H9 (cell line): Measurements from ENCODE around the gene ZSCAN32. TPM values are rescaled to one million over a fixed set of nuclear protein-coding genes. Genes with fewer than 3 reads are reported as not detected.

Experiments
- DNase-seq: peaks from one replicate; pipeline ENCODE4 v3.0.0-alpha.2; 2017
- H2AFZ ChIP-seq: one replicate; pipeline ENCODE4 v1.6.1; 2013; ENCODE audit warnings: mild to moderate bottlenecking, low read length, control low read depth, moderate library complexity
- H2AK5ac ChIP-seq: 2 replicates; pipeline ENCODE4 v1.6.1; 2013; ENCODE audit warnings: low read length, control low read depth, mixed read lengths; ENCODE audit not compliant: insufficient read length
- H2BK120ac ChIP-seq: one replicate; pipeline ENCODE4 v1.6.1; 2013; ENCODE audit warnings: low read depth, mild to moderate bottlenecking, low read length, control low read depth, inconsistent platforms; ENCODE audit not compliant: poor library complexity, severe bottlenecking
- H2BK12ac ChIP-seq: 2 replicates; pipeline ENCODE4 v1.6.1; 2013; ENCODE audit warnings: low read length, control low read depth, mixed read lengths, low read depth; ENCODE audit not compliant: insufficient read length
- H2BK15ac ChIP-seq: 2 replicates; pipeline ENCODE4 v1.6.1; 2013; ENCODE audit warnings: low read depth, low read length, control low read depth
- H2BK20ac ChIP-seq: one replicate; pipeline ENCODE4 v1.6.1; 2013; ENCODE audit warnings: low read depth, mild to moderate bottlenecking, low read length, control low read depth, inconsistent platforms; ENCODE audit not compliant: poor library complexity, severe bottlenecking
- H2BK5ac ChIP-seq: 2 replicates; pipeline ENCODE4 v1.6.1; 2013; ENCODE audit warnings: low read length, control low read depth, mixed read lengths; ENCODE audit not compliant: insufficient read length
- H3K14ac ChIP-seq: 2 replicates; pipeline ENCODE4 v1.6.1; 2013; ENCODE audit warnings: low read length, control low read depth; ENCODE audit not compliant: insufficient read depth
- H3K18ac ChIP-seq: 2 replicates; pipeline ENCODE4 v1.6.1; 2013; ENCODE audit warnings: low read depth, mild to moderate bottlenecking, mixed read lengths, low read length, control low read depth; ENCODE audit not compliant: insufficient read length
- H3K23ac ChIP-seq: 2 replicates; pipeline ENCODE4 v1.6.1; 2013; ENCODE audit warnings: low read length, control low read depth, mixed read lengths, low read depth; ENCODE audit not compliant: insufficient read length
- H3K23me2 ChIP-seq: 2 replicates; pipeline ENCODE4 v1.6.1; 2013; ENCODE audit warnings: low read depth, mild to moderate bottlenecking, mixed read lengths, low read length, control low read depth; ENCODE audit not compliant: insufficient read length, poor library complexity, severe bottlenecking
- H3K27ac ChIP-seq: 2 replicates; pipeline ENCODE4 v1.5.1; 2013; ENCODE audit warnings: low read length, control low read depth, mixed read lengths, low read depth; ENCODE audit not compliant: insufficient read length
- H3K27me3 ChIP-seq: 2 replicates; pipeline ENCODE4 v1.6.1; 2013; ENCODE audit warnings: low read length, control low read depth, inconsistent platforms; ENCODE audit not compliant: insufficient read depth
- H3K4ac ChIP-seq: 2 replicates; pipeline ENCODE4 v1.6.1; 2013; ENCODE audit warnings: low read depth, mild to moderate bottlenecking, control low read depth, inconsistent platforms, low read length, moderate library complexity
- H3K4me1 ChIP-seq: 2 replicates; pipeline ENCODE4 v1.6.1; 2013; ENCODE audit warnings: low read length, control low read depth, inconsistent platforms; ENCODE audit not compliant: insufficient read depth
- H3K4me2 ChIP-seq: 2 replicates; pipeline ENCODE4 v1.6.1; 2013; ENCODE audit warnings: low read length, control low read depth, mixed read lengths; ENCODE audit not compliant: insufficient read length, insufficient read depth
- H3K56ac ChIP-seq: 2 replicates; pipeline ENCODE4 v1.6.1; 2013; ENCODE audit warnings: low read depth, mild to moderate bottlenecking, mixed read lengths, low read length, control low read depth; ENCODE audit not compliant: insufficient read length
- H3K79me1 ChIP-seq: 2 replicates; pipeline ENCODE4 v1.6.1; 2013; ENCODE audit warnings: low read depth, mild to moderate bottlenecking, moderate library complexity, low read length, control low read depth, inconsistent platforms; ENCODE audit not compliant: insufficient read depth, poor library complexity, severe bottlenecking
- H3K79me2 ChIP-seq: 2 replicates; pipeline ENCODE4 v1.6.1; 2013; ENCODE audit warnings: low read length, control low read depth, inconsistent platforms; ENCODE audit not compliant: insufficient read depth
- H3K9ac ChIP-seq: 2 replicates; pipeline ENCODE4 v1.6.1; 2013; ENCODE audit warnings: low read length, control low read depth, mixed read lengths; ENCODE audit not compliant: insufficient read length; ENCODE audit errors: extremely low read depth
- H3K9me3 ChIP-seq: one replicate; pipeline ENCODE4 v1.6.1; 2013; ENCODE audit warnings: low read depth, low read length, inconsistent platforms; ENCODE audit not compliant: control insufficient read depth
- H3T11ph ChIP-seq: one replicate; pipeline ENCODE4 v1.6.1; 2013; ENCODE audit warnings: mild to moderate bottlenecking, low read length, control low read depth, inconsistent platforms
- H4K20me1 ChIP-seq: one replicate; pipeline ENCODE4 v1.6.1; 2013; ENCODE audit not compliant: control insufficient read depth, insufficient read length, insufficient read depth
- H4K5ac ChIP-seq: 2 replicates; pipeline ENCODE4 v1.6.1; 2013; ENCODE audit warnings: low read depth, mild to moderate bottlenecking, mixed read lengths, low read length, control low read depth; ENCODE audit not compliant: insufficient read length
- H4K8ac ChIP-seq: replicated peaks from 2 replicates; pipeline ENCODE4 v1.6.1; 2013; ENCODE audit warnings: low read length, control low read depth, mixed read lengths, low read depth; ENCODE audit not compliant: insufficient read length
- H4K91ac ChIP-seq: 2 replicates; pipeline ENCODE4 v1.6.1; 2013; ENCODE audit warnings: low read depth, mild to moderate bottlenecking, moderate library complexity, mixed read lengths, low read length, control low read depth; ENCODE audit not compliant: insufficient read length
- H3K27ac Mint-ChIP-seq, 3 experiments: 2 replicates in 2 of 3; 3 replicates in 1 of 3; pipeline ENCODE4 v1.8.0; 2020 to 2021; ENCODE audit warnings: mixed read lengths in 3 of 3, mild to moderate bottlenecking in 1 of 3, moderate library complexity in 1 of 3
- H3K27me3 Mint-ChIP-seq: 2 replicates; pipeline ENCODE4 v1.8.0; 2021; ENCODE audit warnings: low read depth, mild to moderate bottlenecking, moderate library complexity, mixed read lengths
- H3K36me3 Mint-ChIP-seq, 3 experiments: 2 replicates in 2 of 3; 3 replicates in 1 of 3; pipeline ENCODE4 v1.8.0; 2020 to 2021; ENCODE audit warnings: low read depth in 3 of 3, mixed read lengths in 3 of 3; ENCODE audit not compliant: insufficient read depth in 1 of 3
- H3K4me1 Mint-ChIP-seq, 2 experiments: 2 replicates each; pipeline ENCODE4 v1.8.0; 2020; ENCODE audit warnings: mixed read lengths in 2 of 2
- H3K4me3 Mint-ChIP-seq, 2 experiments: 2 replicates in 1 of 2; 3 replicates in 1 of 2; pipeline ENCODE4 v1.8.0; 2020 to 2021; ENCODE audit warnings: mild to moderate bottlenecking in 2 of 2, mixed read lengths in 2 of 2, moderate library complexity in 1 of 2
- H3K9me3 Mint-ChIP-seq, 2 experiments: 2 replicates in 1 of 2; 3 replicates in 1 of 2; pipeline ENCODE4 v1.8.0; 2020; ENCODE audit warnings: mild to moderate bottlenecking in 2 of 2, mixed read lengths in 2 of 2, moderate library complexity in 1 of 2
- WGBS: extraction: QIAGEN DNeasy Blood & Tissue Kit; methylation state at CpG from one replicate; pipeline ENCODE4 v1.1.7; 2013; ENCODE audit warnings: missing lambda C conversion rate, low lambda C conversion rate, mixed read lengths; ENCODE audit not compliant: insufficient read length; ENCODE audit errors: extremely low coverage; 5-methylcytosine and 5-hydroxymethylcytosine counted together
- total RNA-seq: library from RNA; stranded (reverse); gene quantifications from 2 replicates; pipeline ENCODE4 v1.2.1, GENCODE V29; 2021
- TF ChIP-seq, protein P1 (sequence below): fragments of 200-600 bp; sonication (generic); conservative IDR thresholded peaks from 3 replicates; pipeline ENCODE4 v1.8.0; 2021; ENCODE audit warnings: antibody characterized with exemption, mild to moderate bottlenecking

Gene ZSCAN32
- total RNA-seq, 1 experiment from 2014 or later = 18.0 TPM

DNA sequence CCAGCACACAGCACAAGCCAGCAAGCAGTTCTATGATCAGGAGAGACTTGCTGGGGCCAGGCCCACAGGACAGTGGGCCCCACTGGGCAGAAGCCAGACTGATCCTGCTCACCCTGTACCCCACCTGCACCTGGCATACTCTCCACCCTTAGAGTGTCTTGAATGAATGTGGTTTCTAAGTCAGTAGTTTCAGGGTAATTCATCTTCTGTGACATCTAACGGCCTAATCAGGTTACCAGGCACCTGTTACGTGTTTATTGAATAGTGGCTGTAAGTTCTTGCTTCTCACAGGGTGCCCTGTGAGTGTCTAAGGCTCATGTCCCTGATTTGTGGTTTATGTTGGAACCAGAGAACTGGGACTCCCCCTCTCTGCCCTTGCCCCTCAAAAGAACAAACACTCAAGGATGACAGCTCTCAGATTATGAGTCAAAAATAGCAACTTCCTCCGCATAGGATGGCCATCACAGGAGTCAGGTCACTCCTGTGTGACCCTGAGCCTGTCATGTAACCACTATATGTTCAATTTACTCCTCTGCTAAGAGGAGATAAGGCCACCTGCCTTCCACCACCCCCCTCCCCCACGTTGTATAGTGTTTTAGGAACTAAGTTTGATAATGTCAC is 52.1 kb downstream of the ZSCAN32 start:
- Histone ChIP-seq H3K4ac (no peak overlapping the region), H3K18ac (no peak overlapping the region), H3K9ac (no peak overlapping the region), H2BK15ac (no peak overlapping the region), H3K4me2 (no peak overlapping the region), H2BK5ac (no peak overlapping the region), H2AFZ (no peak overlapping the region), H3K23ac (no peak overlapping the region), H2AK5ac (no peak overlapping the region), H3K9me3 (peaks cover 11% of the 10 kb centered on the region), H3K79me1 (no peaks in the 10 kb centered on the region), H4K8ac (no peak overlapping the region), H4K20me1 (no peaks in the 10 kb centered on the region), H2BK120ac (no peak overlapping the region), H3T11ph (no peak overlapping the region), H4K91ac (no peak overlapping the region), H4K5ac (no peak overlapping the region), H3K27me3 (no peaks in the 10 kb centered on the region), H3K27ac (no peak overlapping the region), H3K14ac (no peak overlapping the region), H3K23me2 (no peaks in the 10 kb centered on the region), H2BK20ac (no peak overlapping the region), H2BK12ac (no peak overlapping the region), H3K56ac (no peak overlapping the region), H3K79me2 (no peaks in the 10 kb centered on the region), H3K4me1 (no peaks in the 10 kb centered on the region)
- TF ChIP-seq, protein P1, sequence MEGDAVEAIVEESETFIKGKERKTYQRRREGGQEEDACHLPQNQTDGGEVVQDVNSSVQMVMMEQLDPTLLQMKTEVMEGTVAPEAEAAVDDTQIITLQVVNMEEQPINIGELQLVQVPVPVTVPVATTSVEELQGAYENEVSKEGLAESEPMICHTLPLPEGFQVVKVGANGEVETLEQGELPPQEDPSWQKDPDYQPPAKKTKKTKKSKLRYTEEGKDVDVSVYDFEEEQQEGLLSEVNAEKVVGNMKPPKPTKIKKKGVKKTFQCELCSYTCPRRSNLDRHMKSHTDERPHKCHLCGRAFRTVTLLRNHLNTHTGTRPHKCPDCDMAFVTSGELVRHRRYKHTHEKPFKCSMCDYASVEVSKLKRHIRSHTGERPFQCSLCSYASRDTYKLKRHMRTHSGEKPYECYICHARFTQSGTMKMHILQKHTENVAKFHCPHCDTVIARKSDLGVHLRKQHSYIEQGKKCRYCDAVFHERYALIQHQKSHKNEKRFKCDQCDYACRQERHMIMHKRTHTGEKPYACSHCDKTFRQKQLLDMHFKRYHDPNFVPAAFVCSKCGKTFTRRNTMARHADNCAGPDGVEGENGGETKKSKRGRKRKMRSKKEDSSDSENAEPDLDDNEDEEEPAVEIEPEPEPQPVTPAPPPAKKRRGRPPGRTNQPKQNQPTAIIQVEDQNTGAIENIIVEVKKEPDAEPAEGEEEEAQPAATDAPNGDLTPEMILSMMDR = no peak
- no peaks in the 10 kb centered on the region for H3K36me3 Mint-ChIP-seq
- peaks cover 58 to 71% of the 10 kb centered on the region in 2 experiments for H3K9me3 Mint-ChIP-seq
- no peak overlapping the region for H3K4me3 Mint-ChIP-seq
- H3K27me3 Mint-ChIP-seq = peaks cover 14% of the 10 kb centered on the region
- DNase-seq = no peak
- no peaks in the 10 kb centered on the region for H3K4me1 Mint-ChIP-seq
- WGBS = no CpG with 5 or more reads among the region's 4 CpGs
- H3K27ac Mint-ChIP-seq = no peak overlapping the region
